HepG2 (cell line): Measurements from ENCODE around the gene ST8SIA2. TPM values are rescaled to one million over a fixed set of nuclear protein-coding genes. Genes with fewer than 3 reads are reported as not detected.

Source experiments
- ATAC-seq: fragments of 200-7000 bp; cut with Tn5 transposase; 3 replicates; pipeline ENCODE4 v1.9.1; 2020; ENCODE audit warnings: mild to moderate bottlenecking, moderate library complexity
- BruUV-seq: library from RNA; stranded (reverse); fragments of 400-500 nt; replicated peaks from 2 replicates; lab custom pipeline; 2021; lab: Mats Ljungman, UMichigan
- CTCF ChIA-PET: fragments of 300-600 bp; formaldehyde crosslinking; extraction: SDS; loops from one replicate; lab custom pipeline; 2021; ENCODE audit warnings: low total read pairs, inconsistent platforms, low intra/inter-chr PET ratio; lab: Yijun Ruan, JAX
- POLR2A ChIA-PET: fragments of 350-600 bp; sonication (Branson Sonifier 250); formaldehyde crosslinking; loops from one replicate; lab custom pipeline; 2020; ENCODE audit warnings: antibody characterized with exemption, inconsistent platforms; lab: Yijun Ruan, JAX
- DNase-seq: peaks from one replicate; pipeline ENCODE4 v3.0.0-alpha.2; 2015; ENCODE audit warnings: low spot score
- FAIRE-seq: peaks from 3 replicates; lab custom pipeline; 2011; peaks lifted over from hg19 to GRCh38; lab: Jason Lieb, UNC
- H2AFZ ChIP-seq: one replicate; pipeline ENCODE4 v1.6.1; 2011; ENCODE audit warnings: low read length, inconsistent platforms
- H3K27ac ChIP-seq: fragments of 300-600 bp; 3 replicates; pipeline ENCODE4 v1.8.0; 2011; ENCODE audit warnings: mixed run types, mild to moderate bottlenecking, mixed read lengths, low read length, inconsistent platforms; ENCODE audit not compliant: insufficient read depth; ENCODE audit errors: extremely low read length
- H3K27me3 ChIP-seq, 2 experiments: fragments of 200-600 bp in 1 of 2; 2 replicates in 1 of 2; 3 replicates in 1 of 2; pipeline versions ENCODE4 v1.6.0 to v1.8.0; 2011; ENCODE audit warnings: low read length in 2 of 2, mild to moderate bottlenecking in 2 of 2, moderate library complexity in 2 of 2, inconsistent platforms in 1 of 2; ENCODE audit not compliant: insufficient read depth in 2 of 2, control insufficient read depth in 1 of 2
- H3K36me3 ChIP-seq, 2 experiments: fragments of 200-600 bp in 1 of 2; replicated peaks in 1 of 2; 2 replicates in 1 of 2; 3 replicates in 1 of 2; pipeline versions ENCODE4 v1.5.1 to v1.8.0; 2011; ENCODE audit warnings: low read length in 2 of 2, inconsistent platforms in 1 of 2; ENCODE audit not compliant: insufficient read depth in 2 of 2, control insufficient read depth in 1 of 2
- H3K4me1 ChIP-seq: 2 replicates; pipeline ENCODE4 v1.5.1; 2012; ENCODE audit warnings: low read length, inconsistent platforms; ENCODE audit not compliant: insufficient read depth
- H3K4me2 ChIP-seq: 2 replicates; pipeline ENCODE4 v1.6.0; 2011; ENCODE audit warnings: low read depth, low read length, inconsistent platforms
- H3K4me3 ChIP-seq, 3 experiments: fragments of 200-600 bp in 1 of 3; sonication (generic), shearing (Covaris generic) in 1 of 3; replicated peaks in 1 of 3; 2 replicates each; pipeline ENCODE4 v1.5.1; 2011 to 2016; ENCODE audit warnings: low read length in 3 of 3, inconsistent platforms in 2 of 3, low read depth in 2 of 3, mild to moderate bottlenecking in 2 of 3, control low read depth in 1 of 3, mixed read lengths in 1 of 3; ENCODE audit not compliant: insufficient read depth in 1 of 3
- H3K79me2 ChIP-seq: one replicate; pipeline ENCODE4 v1.6.1; 2011; ENCODE audit warnings: low read length, inconsistent platforms; ENCODE audit not compliant: insufficient read depth
- H3K9ac ChIP-seq: 2 replicates; pipeline ENCODE4 v1.6.0; 2011; ENCODE audit warnings: mild to moderate bottlenecking, low read depth, low read length, inconsistent platforms; ENCODE audit not compliant: insufficient read depth
- H3K9me3 ChIP-seq: 2 replicates; pipeline ENCODE4 v1.5.1; 2012; ENCODE audit warnings: mild to moderate bottlenecking, low read length
- H4K20me1 ChIP-seq: 2 replicates; pipeline ENCODE4 v1.6.0; 2011; ENCODE audit warnings: inconsistent platforms, mild to moderate bottlenecking, low read length, moderate library complexity; ENCODE audit not compliant: insufficient read depth
- ARNT2 ChIP-seq: sonication (generic); formaldehyde crosslinking; IDR thresholded peaks from 2 replicates; pipeline ENCODE4 v1.8.0; 2022; ENCODE audit warnings: mild to moderate bottlenecking, low read depth, missing genetic modification reagents, moderate library complexity
- BCL6 ChIP-seq: IDR thresholded peaks from 2 replicates; pipeline ENCODE4 v1.6.1; 2016; ENCODE audit warnings: missing genetic modification reagents, missing compliant biosample characterization
- BORCS8-MEF2B ChIP-seq: sonication (generic); formaldehyde crosslinking; IDR thresholded peaks from 2 replicates; pipeline ENCODE4 v1.8.0; 2022; ENCODE audit warnings: mild to moderate bottlenecking, missing genetic modification reagents
- CCDC6 ChIP-seq: sonication (generic); formaldehyde crosslinking; IDR thresholded peaks from 2 replicates; pipeline ENCODE4 v1.8.1; 2022; ENCODE audit warnings: mild to moderate bottlenecking, missing genetic modification reagents, moderate library complexity
- DDIT3 ChIP-seq: sonication (generic); formaldehyde crosslinking; IDR thresholded peaks from 2 replicates; pipeline ENCODE4 v1.4.0; 2020; ENCODE audit warnings: mild to moderate bottlenecking, missing genetic modification reagents
- HES4 ChIP-seq: sonication (generic); formaldehyde crosslinking; IDR thresholded peaks from 2 replicates; pipeline ENCODE4 v1.9.0; 2021; ENCODE audit warnings: mild to moderate bottlenecking, missing genetic modification reagents, borderline replicate concordance
- ISX ChIP-seq: sonication (generic); formaldehyde crosslinking; conservative IDR thresholded peaks from 2 replicates; pipeline ENCODE4 v1.5.0; 2020; ENCODE audit warnings: missing genetic modification reagents
- MED13 ChIP-seq: sonication (generic); formaldehyde crosslinking; IDR thresholded peaks from 2 replicates; pipeline ENCODE4 v1.5.0; 2020; ENCODE audit warnings: missing genetic modification reagents
- NCOR1 ChIP-seq: fragments of 200-600 bp; sonication (generic); IDR thresholded peaks from 2 replicates; pipeline ENCODE4 v1.7.0; 2017; ENCODE audit warnings: antibody characterized with exemption, low read length, borderline replicate concordance
- RARG ChIP-seq: sonication (generic); formaldehyde crosslinking; IDR thresholded peaks from 2 replicates; pipeline ENCODE4 v1.4.0; 2020; ENCODE audit warnings: low read depth, mild to moderate bottlenecking, missing genetic modification reagents
- ZKSCAN8 ChIP-seq: IDR thresholded peaks from 2 replicates; pipeline ENCODE4 v1.6.1; 2016; ENCODE audit warnings: borderline replicate concordance, missing genetic modification reagents, missing compliant biosample characterization
- ZNF564 ChIP-seq: sonication (generic); formaldehyde crosslinking; IDR thresholded peaks from 2 replicates; pipeline ENCODE4 v1.8.1; 2023; ENCODE audit warnings: mild to moderate bottlenecking, missing genetic modification reagents
- ZNF644 ChIP-seq: IDR thresholded peaks from 2 replicates; pipeline ENCODE4 v1.6.1; 2016; ENCODE audit warnings: low read depth
- ZNF775 ChIP-seq: sonication (generic); formaldehyde crosslinking; IDR thresholded peaks from 2 replicates; pipeline ENCODE4 v1.4.0; 2020; ENCODE audit warnings: missing genetic modification reagents, mild to moderate bottlenecking, moderate library complexity, borderline replicate concordance
- WGBS: methylation state at CpG from one replicate; pipeline ENCODE4 v1.1.6; 2017; ENCODE audit warnings: low lambda C conversion rate; 5-methylcytosine and 5-hydroxymethylcytosine counted together
- in situ Hi-C: cut with HindIII; loops from 2 replicates; pipeline ENCODE4 v1.10.0; 2017; ENCODE audit warnings: low pct_unique_long_range_greater_than_20kb; ENCODE audit not compliant: extremely low pct_ligation_motif_present
- intact Hi-C: fragments of 100-400 bp; cut with micrococcal nuclease; formaldehyde crosslinking; loops from one replicate; pipeline ENCODE4 v1.10.0; 2022; ENCODE audit not compliant: unreplicated experiment
- polyA plus RNA-seq, 8 experiments: library from polyadenylated mRNA; depleted of rRNA in 3 of 8; stranded (reverse) in 7 of 8; unstranded in 1 of 8; fragments of >200 nt; fragmentation: Illumina TruSeq in 4 of 8; extraction: Trizol in 4 of 8; gene quantifications; 2 replicates each; pipeline versions ENCODE4 v1.2.1 to v1.2.3, GENCODE V29; 2011 to 2016; ENCODE audit warnings: low read depth in 4 of 8, missing spikeins in 1 of 8, mixed read lengths in 1 of 8; ENCODE audit not compliant: insufficient read depth in 1 of 8
- total RNA-seq, 5 experiments: library from RNA; depleted of rRNA; stranded (reverse); fragments of >200 nt; fragmentation: Illumina TruSeq; extraction: Trizol; gene quantifications; 2 replicates each; pipeline ENCODE4 v1.2.3, GENCODE V29; 2016; ENCODE audit warnings: low read depth in 1 of 5

ST8SIA2 gene
- total and polyA plus RNA-seq, 2 of the 13 experiments (the other 11 are each of a cell fraction or from before 2014, with no cell fraction given) = not detected

GRCh38 chr15:92392462-92392861 lies 1.2 kb upstream of the ST8SIA2 start:
- DNase-seq (no peak), FAIRE-seq (no peak), ATAC-seq (no peak)
- no peak overlapping the region for H3K4me2 ChIP-seq
- no peaks in the 10 kb centered on the region for H3K9me3 ChIP-seq
- TF ChIP-seq NCOR1 (no peak), RARG (CRISPR knock-in tag) (no peak), CCDC6 (CRISPR knock-in tag) (no peak), ZNF775 (CRISPR knock-in tag) (no peak), ARNT2 (CRISPR knock-in tag) (no peak), BORCS8-MEF2B (CRISPR knock-in tag) (no peak), ZNF644 (CRISPR knock-in tag) (no peak), DDIT3 (CRISPR knock-in tag) (no peak), ISX (no peak), HES4 (CRISPR knock-in tag) (no peak), MED13 (CRISPR knock-in tag) (no peak), ZKSCAN8 (no peak), ZNF564 (CRISPR knock-in tag) (no peak), BCL6 (CRISPR knock-in tag) (no peak)
- peaks cover 3 to 58% of the 10 kb centered on the region in 2 experiments for H3K27me3 ChIP-seq
- WGBS = 0% methylated on average over 2 of the region's 7 CpGs
- POLR2A ChIA-PET = no interaction called here
- intact Hi-C loops (no loop called here), in situ Hi-C loops (no loop called here)
- no peaks in the 10 kb centered on the region for H3K4me1 ChIP-seq
- no peak overlapping the region for H2AFZ ChIP-seq
- no TSS peak for BruUV-seq
- no peaks in the 10 kb centered on the region for H3K36me3 ChIP-seq
- CTCF ChIA-PET = no interaction called here
- H3K27ac ChIP-seq = no peak overlapping the region
- H3K9ac ChIP-seq = no peak overlapping the region
- H3K79me2 ChIP-seq = no peaks in the 10 kb centered on the region
- no peaks in the 10 kb centered on the region for H4K20me1 ChIP-seq
- no peak overlapping the region for H3K4me3 ChIP-seq
